ENCODE measurements around the gene SH3GLB2. TPM values are rescaled to one million over a fixed set of nuclear protein-coding genes. Genes with fewer than 3 reads are reported as not detected.
"Not testable (repeated sequence)": the region's sequence is repeated elsewhere in the genome, so short reads cannot be mapped to it uniquely, and the experiment has no call there.

The SH3GLB2 gene
- polyA plus RNA-seq, 1 donor: 64.0 TPM

DNA sequence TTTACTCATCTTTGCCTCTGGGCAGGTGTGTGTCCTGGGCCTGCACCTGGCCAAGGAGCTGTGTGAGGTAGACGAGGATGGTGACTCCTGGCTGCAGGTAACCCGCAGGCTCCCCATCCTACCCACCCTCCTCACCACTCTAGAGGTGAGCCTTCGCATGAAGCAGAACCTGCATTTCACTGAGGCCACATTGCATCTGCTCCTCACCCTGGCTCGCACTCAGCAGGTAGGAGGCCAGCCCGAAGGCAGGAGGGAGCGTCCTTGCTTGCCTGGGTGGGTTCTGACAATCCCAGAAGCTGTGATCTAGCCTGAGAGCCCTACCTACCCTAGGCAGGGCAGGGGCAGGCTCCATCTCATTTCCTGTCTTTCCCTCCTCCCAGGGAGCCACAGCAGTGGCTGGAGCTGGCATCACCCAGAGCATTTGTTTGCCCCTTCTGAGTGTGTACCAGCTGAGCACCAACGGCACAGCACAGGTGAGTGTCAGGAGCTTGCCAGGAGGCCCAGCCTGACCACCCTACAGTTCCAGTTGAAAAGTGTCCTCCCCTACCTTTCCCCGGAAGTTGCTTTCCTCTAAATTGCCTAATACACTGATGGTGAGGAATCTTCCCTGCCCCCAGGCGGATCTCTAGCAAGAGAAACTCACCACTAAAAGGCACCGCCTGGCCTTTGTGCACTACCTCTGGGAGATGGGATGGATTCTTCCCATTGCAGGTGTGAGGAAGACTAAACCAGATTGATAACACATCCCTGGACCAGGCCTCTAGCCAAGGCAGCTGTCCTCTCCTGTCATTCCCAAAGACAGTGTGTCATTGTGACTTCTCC lies 26.4 kb downstream of the SH3GLB2 start:
- DNase-seq (ENCODE audit: low read depth): no peak

DNA sequence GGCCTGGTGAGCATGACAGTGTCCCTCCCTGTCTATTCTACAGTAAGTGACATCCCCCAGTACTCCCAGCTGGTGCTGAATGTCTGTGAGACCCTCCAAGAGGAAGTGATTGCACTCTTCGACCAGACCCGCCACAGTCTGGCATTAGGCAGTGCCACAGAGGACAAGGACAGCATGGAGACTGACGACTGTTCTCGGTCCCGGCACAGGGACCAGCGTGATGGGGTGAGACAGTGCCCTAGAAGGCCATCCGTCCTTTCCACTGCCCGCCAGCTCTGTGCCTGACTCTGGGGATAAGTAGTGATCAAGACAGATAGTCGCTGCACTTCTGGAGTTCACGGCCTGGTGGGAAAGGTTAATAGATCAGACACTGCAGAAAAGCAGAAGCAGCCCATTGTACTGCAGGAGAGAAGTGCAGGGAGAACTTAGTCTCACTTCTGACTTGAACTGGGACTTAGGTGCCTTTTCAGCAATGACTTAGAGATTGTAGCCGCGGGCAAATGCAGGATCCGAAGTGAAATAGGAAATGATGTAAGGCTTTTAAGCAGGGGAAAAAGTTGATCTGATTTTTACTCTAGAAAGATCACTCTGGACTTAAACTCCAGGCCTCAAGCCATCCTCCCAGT lies 28.4 kb downstream of the SH3GLB2 start:
- DNase-seq (ENCODE audit: low read depth): no peak

DNA sequence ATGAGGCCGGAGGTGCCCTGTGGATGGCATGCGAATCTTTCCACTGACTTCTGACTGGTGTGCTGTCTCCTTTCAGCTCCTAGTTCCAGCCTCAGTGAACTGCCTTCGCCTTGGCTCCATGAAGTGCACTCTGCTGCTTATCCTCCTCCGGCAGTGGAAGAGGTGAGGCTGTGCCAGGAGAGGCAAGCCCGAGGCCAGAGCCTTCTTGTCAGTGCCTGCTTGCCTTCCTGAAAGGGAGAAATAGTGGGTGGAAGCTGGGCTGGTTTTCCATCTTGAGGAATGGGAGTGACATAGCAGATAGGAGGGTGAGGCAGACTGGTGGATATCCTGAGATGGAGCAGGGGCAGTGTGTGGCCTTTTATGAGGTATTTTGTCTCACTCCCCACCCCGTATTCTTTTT lies 29.7 kb downstream of the SH3GLB2 start:
- no peak for DNase-seq (ENCODE audit: low read depth)

DNA sequence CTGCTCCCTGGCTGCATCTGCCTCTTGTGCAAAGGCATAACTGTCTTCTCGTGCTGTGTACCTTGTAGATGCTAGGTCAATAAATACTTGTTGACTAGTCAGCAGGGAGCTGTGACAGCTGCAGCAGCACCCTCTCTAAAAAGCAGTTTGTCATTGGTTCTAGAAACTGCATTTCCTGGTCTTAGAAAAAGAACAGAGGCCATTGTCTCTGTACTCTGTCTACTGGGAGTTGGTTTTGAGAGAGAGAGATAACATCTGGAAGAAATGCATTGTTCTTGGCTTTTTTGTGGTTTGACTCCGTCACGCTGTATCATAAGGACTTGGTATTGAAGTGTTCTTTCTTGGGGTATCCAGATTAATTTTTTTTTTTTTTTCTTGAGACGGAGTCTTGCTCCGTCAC lies 32.3 kb downstream of the SH3GLB2 start:
- no peak for DNase-seq (ENCODE audit: low read depth)

- no peak for DNase-seq (ENCODE audit: low read depth)
These were observed 35.1 kb downstream of the SH3GLB2 start for GRCh38 chr9:128992995-128993394.

GRCh38 chr9:128987805-128988204 lies 40.3 kb downstream of the SH3GLB2 start:
- peak; percentile 14 for DNase-seq (ENCODE audit: low read depth)

- no peak for DNase-seq (ENCODE audit: low read depth)
These were observed 41.5 kb downstream of the SH3GLB2 start for GRCh38 chr9:128986671-128987070.

DNA sequence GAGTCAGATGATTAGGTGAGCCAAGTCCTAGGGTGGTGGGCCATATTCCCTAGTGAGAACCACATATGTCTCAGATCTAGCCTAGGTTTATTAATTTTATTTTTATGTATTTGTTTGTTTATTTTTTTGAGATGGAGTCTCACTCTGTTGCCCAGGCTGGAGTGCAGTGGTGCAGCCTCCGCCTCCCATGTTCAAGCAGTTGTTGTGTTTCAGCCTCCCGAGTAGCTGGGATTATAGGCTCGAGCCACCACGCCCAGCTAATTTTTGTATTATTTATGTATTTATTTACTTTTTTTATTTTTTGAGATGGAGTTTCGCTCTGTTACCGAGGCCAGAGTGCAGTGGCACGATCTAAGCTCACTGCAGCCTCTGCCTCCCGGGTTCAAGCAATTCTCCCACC lies 44.6 kb downstream of the SH3GLB2 start:
- DNase-seq (ENCODE audit: low read depth): no peak

DNA sequence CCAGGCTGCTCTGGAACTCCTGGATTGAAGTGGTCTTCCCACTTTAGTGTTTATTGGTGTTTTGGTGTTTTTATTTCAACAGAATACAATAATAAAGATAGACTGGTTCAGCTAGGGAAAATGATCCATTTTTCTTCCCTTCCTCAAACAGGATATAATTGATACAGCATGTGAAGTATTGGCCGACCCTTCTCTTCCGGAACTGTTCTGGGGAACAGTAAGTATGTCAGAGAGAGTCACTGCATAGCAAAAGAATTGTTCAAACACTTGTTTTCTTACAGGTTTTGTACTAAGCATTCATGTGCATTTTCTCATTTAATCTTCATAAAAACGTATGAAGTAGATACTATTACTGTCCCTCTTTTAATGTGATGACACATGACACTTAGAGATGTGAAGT lies 49.0 kb downstream of the SH3GLB2 start:
- DNase-seq (ENCODE audit: low read depth): no peak

- no peak for DNase-seq (ENCODE audit: low read depth)
These were observed 55.2 kb downstream of the SH3GLB2 start for GRCh38 chr9:128972956-128973355.

- DNase-seq (ENCODE audit: low read depth): no peak
These were observed 58.6 kb downstream of the SH3GLB2 start for GRCh38 chr9:128969491-128969890.

DNA sequence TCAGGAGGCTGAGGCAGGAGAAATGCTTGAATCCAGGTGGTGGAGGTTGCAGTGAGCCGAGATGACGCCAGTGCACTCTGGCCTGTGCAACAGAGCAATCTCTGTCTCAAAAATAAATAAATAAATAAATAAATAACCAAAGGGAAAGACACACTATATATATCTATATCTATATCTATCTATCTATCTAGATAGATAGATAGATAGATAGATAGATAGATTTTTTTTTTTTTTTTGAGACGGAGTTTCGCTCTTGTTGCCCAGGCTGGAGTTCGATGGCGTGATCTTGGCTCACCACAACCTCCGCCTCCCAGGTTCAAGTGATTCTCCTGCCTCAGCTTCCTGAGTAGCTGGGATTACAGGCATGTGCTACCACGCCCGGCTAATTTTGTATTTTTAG lies 66.7 kb downstream of the SH3GLB2 start:
- DNase-seq (ENCODE audit: low read depth): not testable (repeated sequence)

Other genes starting within 250 kb of the SH3GLB2 start
- 37.4 TPM for gene TBC1D13, start 241.1 kb downstream of the SH3GLB2 start, polyA plus RNA-seq (ENCODE audit: insufficient read length)
- 23.2 TPM for gene ENDOG, start 209.8 kb downstream of the SH3GLB2 start, polyA plus RNA-seq (ENCODE audit: insufficient read length)
- 24.4 TPM for gene SPOUT1, start 198.5 kb downstream of the SH3GLB2 start, polyA plus RNA-seq (ENCODE audit: insufficient read length)
- 6.2 TPM for gene KYAT1, start 146.4 kb downstream of the SH3GLB2 start, polyA plus RNA-seq (ENCODE audit: insufficient read length)
- 23.1 TPM for gene LRRC8A, start 146.2 kb downstream of the SH3GLB2 start, polyA plus RNA-seq (ENCODE audit: insufficient read length)
- 51.5 TPM for gene PHYHD1, start 107.3 kb downstream of the SH3GLB2 start, polyA plus RNA-seq (ENCODE audit: insufficient read length)
- 7.3 TPM for gene DOLK, start 80.7 kb downstream of the SH3GLB2 start, polyA plus RNA-seq (ENCODE audit: insufficient read length)
- 35.2 TPM for gene NUP188, start 80.6 kb downstream of the SH3GLB2 start, polyA plus RNA-seq (ENCODE audit: insufficient read length)
- 15.9 TPM for gene MIGA2, start 8.3 kb upstream of the SH3GLB2 start, polyA plus RNA-seq (ENCODE audit: insufficient read length)
- 7.7 TPM for gene DOLPP1, start 52.8 kb upstream of the SH3GLB2 start, polyA plus RNA-seq (ENCODE audit: insufficient read length)
- gene CRAT, start 82.5 kb upstream of the SH3GLB2 start, polyA plus RNA-seq (ENCODE audit: insufficient read length): 51.1 TPM
- gene PTPA, start 83.1 kb upstream of the SH3GLB2 start, polyA plus RNA-seq (ENCODE audit: insufficient read length): 131 TPM
- 4.0 TPM for gene IER5L, start 149.9 kb upstream of the SH3GLB2 start, polyA plus RNA-seq (ENCODE audit: insufficient read length)